WERI-Rb-1 (cell line): ENCODE measurements around the gene STK32C.

Experiments used
- DNase-seq: peaks from one replicate; pipeline ENCODE4 v3.0.0-alpha.2; 2020
- H3K27ac ChIP-seq: fragments of 250-450 bp; sonication (Bioruptor Pico); 2 replicates; pipeline ENCODE4 v1.5.1; 2020; ENCODE audit warnings: mild to moderate bottlenecking, moderate library complexity
- H3K27me3 ChIP-seq: fragments of 250-450 bp; sonication (Bioruptor Pico); 2 replicates; pipeline ENCODE4 v1.5.1; 2021; ENCODE audit warnings: mild to moderate bottlenecking, low read depth, moderate library complexity; ENCODE audit not compliant: insufficient read depth, severe bottlenecking
- H3K36me3 ChIP-seq: fragments of 250-450 bp; sonication (Bioruptor Pico); 2 replicates; pipeline ENCODE4 v1.5.1; 2020; ENCODE audit warnings: mild to moderate bottlenecking, moderate library complexity
- H3K4me3 ChIP-seq: 2 replicates; pipeline ENCODE4 v1.5.1; 2011; ENCODE audit warnings: low read depth, mild to moderate bottlenecking, control low read depth, low read length
- H3K9me3 ChIP-seq: fragments of 250-450 bp; sonication (Bioruptor Pico); 2 replicates; pipeline ENCODE4 v1.5.1; 2021; ENCODE audit warnings: mild to moderate bottlenecking, moderate library complexity; ENCODE audit not compliant: severe bottlenecking
- TF ChIP-seq, protein P1 (sequence below): IDR thresholded peaks from 2 replicates; pipeline ENCODE4 v1.5.1; 2011; ENCODE audit warnings: low read depth, mild to moderate bottlenecking, control low read depth, inconsistent platforms, low read length

STK32C gene

DNA sequence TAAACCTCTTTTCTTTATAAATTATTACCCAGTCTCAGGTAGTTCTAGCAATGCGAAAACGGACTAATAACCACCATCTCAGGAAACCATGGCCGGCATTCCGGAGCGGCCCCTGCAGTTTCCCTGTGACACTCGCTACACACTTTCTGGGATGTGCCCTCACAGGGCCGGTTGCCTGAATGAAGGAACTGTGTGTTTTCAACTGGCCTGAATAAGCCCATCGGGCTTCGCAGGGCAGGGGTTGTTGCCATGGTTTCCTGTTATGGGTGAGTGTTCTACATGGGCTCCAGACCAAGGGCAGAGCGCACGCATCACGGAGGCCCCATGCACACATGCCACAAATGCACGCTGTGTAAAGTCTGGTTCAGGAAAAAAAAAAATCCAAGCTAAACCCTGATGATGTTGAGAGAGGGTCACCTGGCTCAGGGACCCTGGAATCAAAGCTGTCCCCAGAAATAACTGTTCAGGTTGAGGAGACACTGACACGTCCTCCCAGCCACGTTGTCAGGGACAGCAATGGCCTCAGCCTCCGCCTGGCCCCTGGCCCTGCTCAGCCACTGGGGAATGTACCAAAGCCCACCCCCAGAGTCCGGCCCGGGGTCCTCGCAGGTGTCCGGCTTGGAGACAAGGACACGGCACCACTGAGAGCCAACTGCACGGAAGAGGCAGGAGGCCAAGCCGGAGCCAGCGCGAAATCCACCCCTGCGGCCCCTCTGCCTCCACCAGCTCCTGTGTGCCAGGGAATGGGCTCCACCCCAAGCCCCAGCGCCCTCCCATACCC, 47.9 kb downstream of the STK32C start:
- TF ChIP-seq, protein P1, sequence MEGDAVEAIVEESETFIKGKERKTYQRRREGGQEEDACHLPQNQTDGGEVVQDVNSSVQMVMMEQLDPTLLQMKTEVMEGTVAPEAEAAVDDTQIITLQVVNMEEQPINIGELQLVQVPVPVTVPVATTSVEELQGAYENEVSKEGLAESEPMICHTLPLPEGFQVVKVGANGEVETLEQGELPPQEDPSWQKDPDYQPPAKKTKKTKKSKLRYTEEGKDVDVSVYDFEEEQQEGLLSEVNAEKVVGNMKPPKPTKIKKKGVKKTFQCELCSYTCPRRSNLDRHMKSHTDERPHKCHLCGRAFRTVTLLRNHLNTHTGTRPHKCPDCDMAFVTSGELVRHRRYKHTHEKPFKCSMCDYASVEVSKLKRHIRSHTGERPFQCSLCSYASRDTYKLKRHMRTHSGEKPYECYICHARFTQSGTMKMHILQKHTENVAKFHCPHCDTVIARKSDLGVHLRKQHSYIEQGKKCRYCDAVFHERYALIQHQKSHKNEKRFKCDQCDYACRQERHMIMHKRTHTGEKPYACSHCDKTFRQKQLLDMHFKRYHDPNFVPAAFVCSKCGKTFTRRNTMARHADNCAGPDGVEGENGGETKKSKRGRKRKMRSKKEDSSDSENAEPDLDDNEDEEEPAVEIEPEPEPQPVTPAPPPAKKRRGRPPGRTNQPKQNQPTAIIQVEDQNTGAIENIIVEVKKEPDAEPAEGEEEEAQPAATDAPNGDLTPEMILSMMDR = no peak
- no peak for DNase-seq
- H3K36me3 ChIP-seq = no peaks in the 10 kb centered on the region
- H3K9me3 ChIP-seq = no peaks in the 10 kb centered on the region
- H3K27me3 ChIP-seq = no peaks in the 10 kb centered on the region
- no peak overlapping the region for H3K4me3 ChIP-seq
- H3K27ac ChIP-seq = no peak overlapping the region

DNA sequence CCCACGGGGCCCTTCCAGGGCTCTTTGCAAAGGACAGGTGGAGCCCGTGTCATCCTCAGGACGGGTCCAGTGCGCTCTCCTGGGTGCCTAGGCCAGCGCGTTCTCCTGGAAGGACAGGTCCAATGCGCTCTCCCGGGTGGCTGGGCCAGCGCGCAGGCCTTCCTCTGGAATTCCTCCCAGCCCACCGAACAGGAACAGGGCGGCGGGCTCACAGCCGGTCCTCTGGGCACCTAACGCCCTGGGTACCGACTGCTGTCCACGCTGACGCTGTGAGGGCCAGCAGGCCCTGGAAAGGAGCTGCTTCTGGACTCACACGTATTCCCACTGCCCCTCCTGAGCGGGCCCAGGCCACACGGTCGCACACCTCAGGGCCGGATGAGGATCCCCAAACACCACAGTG, 49.3 kb downstream of the STK32C start:
- Histone ChIP-seq H3K36me3 (no peaks in the 10 kb centered on the region), H3K4me3 (no peak overlapping the region), H3K9me3 (no peaks in the 10 kb centered on the region), H3K27me3 (no peaks in the 10 kb centered on the region), H3K27ac (no peak overlapping the region)
- no peak for DNase-seq
- TF ChIP-seq, protein P1 = no peak

DNA sequence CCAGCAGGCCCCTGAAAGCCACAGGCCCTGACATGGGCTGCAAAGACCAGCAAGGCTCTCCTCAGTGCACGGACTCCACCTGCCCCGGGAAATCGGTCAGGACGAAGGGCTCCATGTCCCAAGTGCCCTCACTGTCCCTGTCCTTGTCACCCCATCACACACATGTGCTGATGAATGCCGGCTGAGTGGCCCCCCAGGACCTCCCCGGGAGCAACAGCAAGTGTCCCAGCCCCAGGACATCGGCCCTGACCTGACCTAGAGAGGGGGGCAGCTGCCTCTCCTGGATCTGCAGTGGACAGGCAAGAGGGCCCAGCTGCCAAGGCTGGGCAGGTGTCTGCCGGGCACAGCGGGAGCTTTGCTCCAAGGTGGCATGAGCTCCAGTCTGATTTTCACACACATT, 49.8 kb downstream of the STK32C start:
- TF ChIP-seq, protein P1 = no peak
- Histone ChIP-seq H3K9me3 (no peaks in the 10 kb centered on the region), H3K4me3 (no peak overlapping the region), H3K36me3 (no peaks in the 10 kb centered on the region), H3K27ac (no peak overlapping the region), H3K27me3 (no peaks in the 10 kb centered on the region)
- no peak for DNase-seq

DNA sequence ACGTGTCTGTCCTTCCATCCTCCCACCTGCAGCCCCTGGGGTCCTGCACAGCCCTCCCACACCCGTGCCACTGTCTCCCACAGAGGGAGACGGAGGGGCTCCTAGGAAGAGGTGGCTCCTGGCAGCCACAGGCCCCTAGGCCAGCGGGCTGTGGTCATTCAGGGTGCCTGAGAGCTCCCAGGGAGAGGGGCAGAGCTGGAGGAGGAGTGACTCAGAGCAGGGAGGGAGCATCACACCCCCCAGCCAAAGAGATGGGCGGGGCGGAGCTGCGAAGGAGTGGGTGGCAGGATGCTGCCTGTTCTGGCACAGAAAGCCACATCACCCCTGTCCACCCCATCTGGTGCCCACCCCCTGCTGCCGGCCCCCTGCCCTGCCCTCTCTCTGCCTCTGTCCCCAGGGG, 50.5 kb downstream of the STK32C start:
- Histone ChIP-seq H3K27me3 (no peaks in the 10 kb centered on the region), H3K4me3 (no peak overlapping the region), H3K9me3 (no peaks in the 10 kb centered on the region), H3K36me3 (no peaks in the 10 kb centered on the region), H3K27ac (no peak overlapping the region)
- DNase-seq = no peak
- TF ChIP-seq, protein P1 = no peak

DNA sequence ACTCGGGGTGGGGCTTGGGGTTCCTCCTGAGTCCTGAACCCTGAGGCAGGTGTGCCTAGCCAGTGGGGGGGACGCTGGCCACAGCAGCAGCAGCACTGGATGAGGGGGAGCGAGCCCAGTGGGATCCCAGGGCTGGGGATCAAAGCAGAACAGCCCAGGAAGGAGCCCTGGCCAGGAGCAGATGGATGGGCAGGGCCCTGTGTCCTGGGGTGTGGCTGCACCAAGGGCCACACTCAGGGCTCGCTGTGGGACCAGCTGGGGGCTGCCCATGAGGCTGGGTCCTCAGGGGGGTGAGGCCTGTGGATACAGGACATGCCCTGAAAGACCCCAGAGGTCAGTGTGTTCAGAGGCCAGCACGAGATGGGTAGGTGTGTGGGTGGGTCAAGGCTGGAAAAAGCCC, 50.9 kb downstream of the STK32C start:
- TF ChIP-seq, protein P1 = no peak
- Histone ChIP-seq H3K36me3 (no peaks in the 10 kb centered on the region), H3K27me3 (no peaks in the 10 kb centered on the region), H3K9me3 (no peaks in the 10 kb centered on the region), H3K4me3 (no peak overlapping the region), H3K27ac (no peak overlapping the region)
- no peak for DNase-seq
